GM23248 (cell line): Measurements from ENCODE around the gene UMODL1. TPM values are rescaled to one million over a fixed set of nuclear protein-coding genes. Genes with fewer than 3 reads are reported as not detected.

Experiments
- DNase-seq: peaks from one replicate; pipeline ENCODE4 v3.0.0-alpha.2; 2015
- H2AFZ ChIP-seq: fragments of 200-600 bp; sonication (generic); 2 replicates; pipeline ENCODE4 v1.6.1; 2016; ENCODE audit warnings: antibody characterized with exemption
- H3F3A ChIP-seq: fragments of 200-600 bp; sonication (generic); 2 replicates; pipeline ENCODE4 v1.6.1; 2016; ENCODE audit warnings: mild to moderate bottlenecking, antibody characterized with exemption, mixed run types; ENCODE audit not compliant: insufficient read depth
- H3K27ac ChIP-seq: fragments of 200-600 bp; sonication (generic); 2 replicates; pipeline ENCODE4 v1.5.1; 2016; ENCODE audit warnings: mild to moderate bottlenecking
- H3K27me3 ChIP-seq: fragments of 200-600 bp; sonication (generic); replicated peaks from 2 replicates; pipeline ENCODE4 v1.6.1; 2016; ENCODE audit warnings: mild to moderate bottlenecking; ENCODE audit not compliant: insufficient read depth
- H3K36me3 ChIP-seq: fragments of 200-600 bp; sonication (generic); 2 replicates; pipeline ENCODE4 v1.6.1; 2016; ENCODE audit warnings: low read depth, mild to moderate bottlenecking
- H3K4me1 ChIP-seq: fragments of 200-600 bp; sonication (generic); 2 replicates; pipeline ENCODE4 v1.6.1; 2016; ENCODE audit warnings: mild to moderate bottlenecking; ENCODE audit not compliant: insufficient read depth
- H3K4me2 ChIP-seq: fragments of 200-600 bp; sonication (generic); one replicate; pipeline ENCODE4 v1.6.1; 2016; ENCODE audit warnings: mild to moderate bottlenecking; ENCODE audit not compliant: unreplicated experiment
- H3K4me3 ChIP-seq: fragments of 200-600 bp; sonication (generic); 2 replicates; pipeline ENCODE4 v1.5.1; 2016; ENCODE audit warnings: mild to moderate bottlenecking
- H3K79me2 ChIP-seq: fragments of 200-600 bp; sonication (generic); 2 replicates; pipeline ENCODE4 v1.6.1; 2016; ENCODE audit warnings: mild to moderate bottlenecking; ENCODE audit not compliant: insufficient read depth
- H3K9ac ChIP-seq: fragments of 200-600 bp; sonication (generic); 2 replicates; pipeline ENCODE4 v1.6.1; 2016; ENCODE audit warnings: mild to moderate bottlenecking
- H3K9me2 ChIP-seq: fragments of 200-600 bp; sonication (generic); 2 replicates; pipeline ENCODE4 v1.6.1; 2016; ENCODE audit warnings: mixed run types, mild to moderate bottlenecking, moderate library complexity; ENCODE audit not compliant: insufficient read depth
- H3K9me3 ChIP-seq: fragments of 200-600 bp; sonication (generic); one replicate; pipeline ENCODE4 v1.6.1; 2017; ENCODE audit warnings: low read depth
- H4K20me1 ChIP-seq: fragments of 200-600 bp; sonication (generic); 2 replicates; pipeline ENCODE4 v1.6.0; 2016; ENCODE audit not compliant: insufficient read depth
- EZH2 ChIP-seq: fragments of 200-600 bp; sonication (generic); IDR thresholded peaks from 2 replicates; pipeline ENCODE4 v1.6.1; 2018; ENCODE audit warnings: antibody characterized with exemption, mild to moderate bottlenecking; ENCODE audit not compliant: insufficient read depth, poor library complexity, severe bottlenecking
- EZH2phosphoT487 ChIP-seq: fragments of 200-600 bp; sonication (generic); IDR thresholded peaks from 2 replicates; pipeline ENCODE4 v1.6.1; 2018; ENCODE audit warnings: antibody characterized with exemption, moderate library complexity, mild to moderate bottlenecking, low read depth; ENCODE audit not compliant: insufficient read depth
- WGBS, 2 experiments: methylation state at CpG; one replicate each; pipeline ENCODE4 v1.1.6; 2015 to 2017; ENCODE audit warnings: low lambda C conversion rate in 2 of 2, low coverage in 1 of 2; ENCODE audit errors: missing lambda C conversion rate in 2 of 2; 5-methylcytosine and 5-hydroxymethylcytosine counted together
- in situ Hi-C: fragments of 300-500 bp; cut with MboI; formaldehyde crosslinking; loops from 2 replicates; pipeline ENCODE4 v1.15.0; 2020
- polyA plus RNA-seq: library from polyadenylated mRNA; unstranded; fragments of >200 nt; fragmentation: Nextera tagmentation; extraction: Ambion mirVana; gene quantifications from 2 replicates; pipeline ENCODE4 v1.2.1, GENCODE V29; 2016
- total RNA-seq: library from RNA; depleted of rRNA; stranded (reverse); fragments of >200 nt; shearing (Covaris generic); gene quantifications from 2 replicates; pipeline ENCODE4 v1.2.3, GENCODE V29; 2014

The UMODL1 gene
- total and polyA plus RNA-seq, 2 experiments from 2014 or later, result not detected

GRCh38 chr21:42121794-42122193 is 50.7 kb downstream of the UMODL1 start:
- no peaks in the 10 kb centered on the region for H3K9me2 ChIP-seq
- H3K4me1 ChIP-seq, result peaks cover 6% of the 10 kb centered on the region

GRCh38 chr21:42122398-42122797 is 51.3 kb downstream of the UMODL1 start:
- Histone ChIP-seq H4K20me1 (no peaks in the 10 kb centered on the region), H3K9me2 (no peaks in the 10 kb centered on the region), H3K79me2 (no peaks in the 10 kb centered on the region), H3K27ac (no peak overlapping the region), H3K36me3 (no peaks in the 10 kb centered on the region), H3F3A (no peaks in the 10 kb centered on the region), H3K9ac (no peak overlapping the region), H3K27me3 (peaks cover 9% of the 10 kb centered on the region), H3K4me2 (no peak overlapping the region), H2AFZ (no peak overlapping the region), H3K4me3 (no peak overlapping the region), H3K4me1 (no peaks in the 10 kb centered on the region), H3K9me3 (no peaks in the 10 kb centered on the region)
- 76 to 81% methylated on average over 13 of the region's 13 CpGs for WGBS, 2 experiments
- no peak for DNase-seq
- in situ Hi-C loops, result loop anchor here (10.0 to 25.0 kb wide), 2 partner anchors 185 to 518 kb away; no protein-coding TSS in a partner anchor
- TF ChIP-seq EZH2, result no peak
- no peak for TF ChIP-seq EZH2phosphoT487

More at GRCh38 chr21:42121794-42122193, 50.7 kb downstream of the UMODL1 start:
- no peaks in the 10 kb centered on the region for H4K20me1 ChIP-seq
- H3K27ac ChIP-seq, result no peak overlapping the region
- in situ Hi-C loops, result loop anchor here (10.0 to 25.0 kb wide), 2 partner anchors 184 to 517 kb away; no protein-coding TSS in a partner anchor
- H3K9me3 ChIP-seq, result no peaks in the 10 kb centered on the region
- no peaks in the 10 kb centered on the region for H3K79me2 ChIP-seq
- no peak overlapping the region for H3K4me3 ChIP-seq
- peaks cover 3% of the 10 kb centered on the region for H3K27me3 ChIP-seq
- H2AFZ ChIP-seq, result no peak overlapping the region
- H3K4me2 ChIP-seq, result no peak overlapping the region
- no peaks in the 10 kb centered on the region for H3F3A ChIP-seq
- H3K36me3 ChIP-seq, result no peaks in the 10 kb centered on the region
- WGBS, 2 experiments, result 67 to 68% methylated on average over 4 of the region's 4 CpGs
- DNase-seq, result no peak
- H3K9ac ChIP-seq, result no peak overlapping the region
- no peak for TF ChIP-seq EZH2
- TF ChIP-seq EZH2phosphoT487, result no peak

GRCh38 chr21:42122808-42123207 is 51.7 kb downstream of the UMODL1 start:
- Histone ChIP-seq H3K9me3 (no peaks in the 10 kb centered on the region), H4K20me1 (no peaks in the 10 kb centered on the region), H3K9me2 (no peaks in the 10 kb centered on the region), H3K27ac (no peak overlapping the region), H3K4me3 (no peak overlapping the region), H3K79me2 (no peaks in the 10 kb centered on the region), H3F3A (no peaks in the 10 kb centered on the region), H3K36me3 (no peaks in the 10 kb centered on the region), H3K4me1 (no peaks in the 10 kb centered on the region), H3K27me3 (peaks cover 12% of the 10 kb centered on the region), H3K4me2 (no peak overlapping the region), H3K9ac (no peak overlapping the region), H2AFZ (no peak overlapping the region)
- in situ Hi-C loops, result loop anchor here (10.0 to 25.0 kb wide), 2 partner anchors 186 to 518 kb away; no protein-coding TSS in a partner anchor
- DNase-seq, result no peak
- TF ChIP-seq EZH2phosphoT487, result no peak
- TF ChIP-seq EZH2, result no peak
- 77 to 79% methylated on average over 11 to 13 of the region's 13 CpGs for WGBS, 2 experiments

- H3K27ac ChIP-seq, result no peak overlapping the region
- 71% methylated on average over 14 of the region's 14 CpGs for WGBS, 2 experiments
- no peaks in the 10 kb centered on the region for H3K4me1 ChIP-seq
- no peak overlapping the region for H3K4me2 ChIP-seq
- no peak overlapping the region for H3K4me3 ChIP-seq
- no peaks in the 10 kb centered on the region for H3K36me3 ChIP-seq
- H3K79me2 ChIP-seq, result no peaks in the 10 kb centered on the region
- peaks cover 17% of the 10 kb centered on the region for H3K27me3 ChIP-seq
- TF ChIP-seq EZH2phosphoT487 (no peak), EZH2 (no peak)
- no peaks in the 10 kb centered on the region for H3K9me3 ChIP-seq
- H3K9ac ChIP-seq, result no peak overlapping the region
- H3F3A ChIP-seq, result no peaks in the 10 kb centered on the region
- in situ Hi-C loops, result loop anchor here (10.0 to 25.0 kb wide), 2 partner anchors 186 to 519 kb away; no protein-coding TSS in a partner anchor
- DNase-seq, result no peak
- H3K9me2 ChIP-seq, result no peaks in the 10 kb centered on the region
- H2AFZ ChIP-seq, result no peak overlapping the region
- H4K20me1 ChIP-seq, result no peaks in the 10 kb centered on the region
Observed at GRCh38 chr21:42123219-42123908, 52.2 kb downstream of the UMODL1 start.
